Lung (tissue), 13 donors: ENCODE measurements around the gene MAGED2. TPM values are rescaled to one million over a fixed set of nuclear protein-coding genes. Genes with fewer than 3 reads are reported as not detected.
"Not testable (repeated sequence)": the region's sequence is repeated elsewhere in the genome, so short reads cannot be mapped to it uniquely, and the experiment has no call there.

ENCODE experiments used
- ATAC-seq: fragments of 200-7000 bp; cut with Tn5 transposase; one replicate; pipeline ENCODE4 v1.9.1; 2020; ENCODE audit warnings: moderate number of reproducible peaks; ENCODE audit not compliant: insufficient read depth, low FRiP score
- DNase-seq, 3 donors: peaks; one replicate each; pipeline ENCODE4 v3.0.0-alpha.2; 2013 to 2017
- H3K27ac ChIP-seq, 2 donors: one replicate each; pipeline ENCODE4 v1.5.1; 2013; ENCODE audit warnings: mild to moderate bottlenecking in 2 of 2, moderate library complexity in 2 of 2, control low read depth in 1 of 2, inconsistent platforms in 1 of 2, low read depth in 1 of 2, low read length in 1 of 2
- H3K27me3 ChIP-seq, 3 donors: one replicate each; pipeline ENCODE4 v1.5.1; 2013; ENCODE audit warnings: low read length in 2 of 3; ENCODE audit not compliant: control insufficient read depth in 3 of 3, insufficient read depth in 3 of 3
- H3K36me3 ChIP-seq, 4 donors: one replicate each; pipeline ENCODE4 v1.5.1; 2013; ENCODE audit warnings: low read length in 4 of 4, mild to moderate bottlenecking in 1 of 4, moderate library complexity in 1 of 4; ENCODE audit not compliant: control insufficient read depth in 4 of 4, insufficient read depth in 4 of 4
- H3K4me1 ChIP-seq, 5 donors: one replicate each; pipeline ENCODE4 v1.5.1; 2013; ENCODE audit warnings: low read length in 5 of 5, mild to moderate bottlenecking in 2 of 5, moderate library complexity in 1 of 5; ENCODE audit not compliant: control insufficient read depth in 5 of 5, insufficient read depth in 5 of 5
- H3K4me3 ChIP-seq: one replicate; pipeline ENCODE4 v1.5.1; 2013; ENCODE audit warnings: mild to moderate bottlenecking, control low read depth, moderate library complexity
- H3K9ac ChIP-seq, 2 donors: one replicate each; pipeline ENCODE4 v1.5.1; 2013; ENCODE audit warnings: low read length in 2 of 2, control low read depth in 1 of 2; ENCODE audit not compliant: insufficient read depth in 1 of 2
- H3K9me3 ChIP-seq, 4 donors: one replicate each; pipeline ENCODE4 v1.5.1; 2013; ENCODE audit warnings: low read length in 3 of 4, mild to moderate bottlenecking in 1 of 4, moderate library complexity in 1 of 4; ENCODE audit not compliant: control insufficient read depth in 4 of 4, insufficient read depth in 3 of 4
- CTCF ChIP-seq: IDR thresholded peaks from 2 replicates; pipeline ENCODE4 v1.5.1; 2012; ENCODE audit warnings: mild to moderate bottlenecking; ENCODE audit errors: control extremely low read depth, extremely low read depth
- WGBS, 2 donors: extraction: QIAGEN DNeasy Blood & Tissue Kit; methylation state at CpG; one replicate each; pipeline ENCODE4 v1.1.7; 2013; 5-methylcytosine and 5-hydroxymethylcytosine counted together
- polyA plus RNA-seq, 2 donors: library from polyadenylated mRNA; stranded (reverse); fragments of 200-250 nt; gene quantifications; one replicate each; pipeline ENCODE4 v1.2.1, GENCODE V29; 2013
- small RNA-seq: library from RNA; depleted of rRNA; stranded (forward); fragments of <200 nt; gene quantifications from one replicate; pipeline ENCODE3, GENCODE V24; 2014; ENCODE audit warnings: low replicate concordance
- total RNA-seq, 2 donors: library from RNA; depleted of rRNA in 1 of 2; stranded (reverse); fragments of >200 nt in 1 of 2; gene quantifications; one replicate each; pipeline ENCODE4 v1.2.1, GENCODE V29; 2014 to 2021
- donor health status: control.
- donor health status: control.
- donor health status: Bipolar disorder and iron deficiency.
- donor health status: healthy.
- donor health status: DM: yes; HTN: yes; CAD: no.

MAGED2 gene
- total and polyA plus RNA-seq, 4 donors: 75.8 to 276 (median 95.0) TPM

GRCh38 chrX:54842607-54843006, 35.1 kb downstream of the MAGED2 start:
- no peaks in the 10 kb centered on the region for H3K27me3 ChIP-seq
- H3K4me3 ChIP-seq: no peak overlapping the region
- no peak overlapping the region for H3K27ac ChIP-seq
- peaks cover 0 to 2% (median 0%) of the 10 kb centered on the region in 4 donors for H3K9me3 ChIP-seq
- DNase-seq (no peak), ATAC-seq (no peak)
- TF ChIP-seq CTCF: no peak
- H3K36me3 ChIP-seq: no peaks in the 10 kb centered on the region
- WGBS, 2 donors: 69 to 100% methylated on average over 1 of the region's 1 CpG
- peaks cover 0 to 4% (median 0%) of the 10 kb centered on the region in 5 donors for H3K4me1 ChIP-seq
- H3K9ac ChIP-seq: no peak overlapping the region

- DNase-seq: no peak
- no peak overlapping the region for H3K27ac ChIP-seq
Measured at GRCh38 chrX:54843050-54843449, 35.5 kb downstream of the MAGED2 start.

GRCh38 chrX:54847700-54848099, 40.2 kb downstream of the MAGED2 start:
- 78 to 87% methylated on average over 2 of the region's 2 CpGs for WGBS, 2 donors
- H3K9ac ChIP-seq, H3K9me3 ChIP-seq, H3K36me3 ChIP-seq, H3K27me3 ChIP-seq, DNase-seq, H3K4me3 ChIP-seq, H3K4me1 ChIP-seq, ATAC-seq, H3K27ac ChIP-seq: not testable (repeated sequence)

More at GRCh38 chrX:54843050-54843449, 35.5 kb downstream of the MAGED2 start:
- H3K27me3 ChIP-seq: no peaks in the 10 kb centered on the region
- H3K4me1 ChIP-seq: peaks cover 0 to 4% (median 0%) of the 10 kb centered on the region in 5 donors
- H3K4me3 ChIP-seq: no peak overlapping the region
- ATAC-seq: no peak
- no peak for TF ChIP-seq CTCF
- H3K9ac ChIP-seq: no peak overlapping the region
- WGBS, 2 donors: 77 to 91% methylated on average over 2 of the region's 2 CpGs
- no peaks in the 10 kb centered on the region for H3K36me3 ChIP-seq
- H3K9me3 ChIP-seq: peaks cover 0 to 2% (median 0%) of the 10 kb centered on the region in 4 donors

- Histone ChIP-seq H3K9ac (no peak overlapping the region), H3K4me1 (no peaks in the 10 kb centered on the region), H3K27ac (no peak overlapping the region), H3K27me3 (no peaks in the 10 kb centered on the region), H3K36me3 (no peaks in the 10 kb centered on the region), H3K9me3 (peaks cover 0 to under 1% (median under 1%) of the 10 kb centered on the region in 4 donors), H3K4me3 (no peak overlapping the region)
- DNase-seq (no peak), ATAC-seq (no peak)
- TF ChIP-seq CTCF: no peak
- WGBS, 2 donors: 40 to 77% methylated on average over 2 of the region's 2 CpGs
Measured at GRCh38 chrX:54865208-54865607, 57.7 kb downstream of the MAGED2 start.

Small RNA genes lying within 50 kb of the gene (small RNA-seq; reads per million reads assigned to genes)
- gene AL049732.1 (not detected), gene SNORA11 (67.2 reads per million, percentile 98 among the genes with 10 or more reads in this experiment)

Other genes with a start within 250 kb of the MAGED2 start
- gene ITIH6, start 9.5 kb upstream of the MAGED2 start, total RNA-seq: under 1 TPM in 1 of 2 donors, not detected in 1; 0.20 TPM
- gene ITIH6, start 9.5 kb upstream of the MAGED2 start, polyA plus RNA-seq: not detected
- 10 to 100 TPM in 1 of 2 donors, 1 to 10 TPM in 1; 4.2 to 30.9 TPM for gene TRO, start 113.1 kb downstream of the MAGED2 start, total RNA-seq
- 1 to 10 TPM; 1.9 to 2.8 TPM for gene TRO, start 113.1 kb downstream of the MAGED2 start, polyA plus RNA-seq
- gene PFKFB1, start 186.4 kb downstream of the MAGED2 start, total RNA-seq: under 1 TPM; 0.17 to 0.34 TPM
- under 1 TPM; 0.06 to 0.14 TPM for gene PFKFB1, start 186.4 kb downstream of the MAGED2 start, polyA plus RNA-seq
- 10 to 100 TPM in 1 of 2 donors, 1 to 10 TPM in 1; 6.4 to 14.0 TPM for gene APEX2, start 192.6 kb downstream of the MAGED2 start, total RNA-seq
- 10 to 100 TPM in 1 of 2 donors, 1 to 10 TPM in 1; 6.2 to 15.4 TPM for gene APEX2, start 192.6 kb downstream of the MAGED2 start, polyA plus RNA-seq
- gene ALAS2, start 223.2 kb downstream of the MAGED2 start, total RNA-seq: 100 to 1,000 TPM in 1 of 2 donors, 1 to 10 TPM in 1; 2.8 to 111 TPM
- gene ALAS2, start 223.2 kb downstream of the MAGED2 start, polyA plus RNA-seq: under 1 TPM; 0.10 to 0.19 TPM